Measurements from ENCODE around the gene PPP1R2.
A peak's percentile ranks its signal among the peaks of the same experiment; 100 is the strongest.

The PPP1R2 gene

GRCh38 chr3:195542316-195542697 lies 818 bp downstream of the PPP1R2 start:
- no peaks in the 10 kb centered on the region for H3K36me3 ChIP-seq (replicated peaks; ENCODE audit: insufficient read depth, low read length)
- peak overlapping the region; percentile 85 for H3K4me2 ChIP-seq (ENCODE audit: low read depth, low read length)
- peaks cover 3% of the 10 kb centered on the region; the same call in 1 of the 2 replicates for H4K20me1 ChIP-seq (ENCODE audit: insufficient read depth, low read length)
- H3K4me3 ChIP-seq (ENCODE audit: low read length) = peak overlapping the region; percentile 71
- no peaks in the 10 kb centered on the region for H3K9me3 ChIP-seq (replicated peaks; ENCODE audit: insufficient read depth, low read length)
- peak overlapping the region; percentile 28; the same call in 1 of the 2 replicates for H2AFZ ChIP-seq (ENCODE audit: low read length)
- TF ChIP-seq EZH2phosphoT487 (IDR thresholded peaks at IDR 0.05; ENCODE audit: low read length) (no peak), CTCF (IDR thresholded peaks at IDR 0.05; ENCODE audit: low read length) (no peak), EZH2 (optimal IDR thresholded peaks at IDR 0.05; ENCODE audit: low read depth, low read length) (no peak)
- H3K4me1 ChIP-seq (ENCODE audit: low read length) = peaks cover 71% of the 10 kb centered on the region
- H3F3A ChIP-seq (ENCODE audit: insufficient read depth, low read length) = peaks cover 42% of the 10 kb centered on the region
- peak; percentile 51 for DNase-seq
- peak overlapping the region; percentile 66; the same call in 1 of the 2 replicates for H3K27ac ChIP-seq (ENCODE audit: low read length)
- H3K9ac ChIP-seq (ENCODE audit: low read length) = peak overlapping the region; percentile 86
- H3K9me2 ChIP-seq (replicated peaks; ENCODE audit: insufficient read depth, low read length) = no peaks in the 10 kb centered on the region
- H3K79me2 ChIP-seq (ENCODE audit: low read length) = peaks cover 58% of the 10 kb centered on the region
- H3K27me3 ChIP-seq (replicated peaks; ENCODE audit: insufficient read depth, low read length) = no peaks in the 10 kb centered on the region

GRCh38 chr3:195540511-195540910 lies 2.6 kb downstream of the PPP1R2 start:
- no peak overlapping the region for H3K27ac ChIP-seq (ENCODE audit: low read length)
- H3K27me3 ChIP-seq (replicated peaks; ENCODE audit: insufficient read depth, low read length) = no peaks in the 10 kb centered on the region
- no peak overlapping the region for H3K9ac ChIP-seq (ENCODE audit: low read length)
- TF ChIP-seq CTCF (IDR thresholded peaks at IDR 0.05; ENCODE audit: low read length) = no peak
- H3F3A ChIP-seq (ENCODE audit: insufficient read depth, low read length) = peaks cover 26% of the 10 kb centered on the region
- no peak overlapping the region for H3K4me3 ChIP-seq (ENCODE audit: low read length)
- H3K9me2 ChIP-seq (replicated peaks; ENCODE audit: insufficient read depth, low read length) = no peaks in the 10 kb centered on the region
- H3K36me3 ChIP-seq (replicated peaks; ENCODE audit: insufficient read depth, low read length) = no peaks in the 10 kb centered on the region
- H4K20me1 ChIP-seq (ENCODE audit: insufficient read depth, low read length) = peaks cover 3% of the 10 kb centered on the region; the same call in 1 of the 2 replicates
- H2AFZ ChIP-seq (ENCODE audit: low read length) = no peak overlapping the region
- no peaks in the 10 kb centered on the region for H3K9me3 ChIP-seq (replicated peaks; ENCODE audit: insufficient read depth, low read length)
- H3K79me2 ChIP-seq (ENCODE audit: low read length) = peaks cover 75% of the 10 kb centered on the region
- no peak for DNase-seq
- H3K4me2 ChIP-seq (ENCODE audit: low read depth, low read length) = peak overlapping the region; percentile 85; the same call in 1 of the 2 replicates
- peaks cover 61% of the 10 kb centered on the region for H3K4me1 ChIP-seq (ENCODE audit: low read length)

GRCh38 chr3:195540027-195540426 lies 3.1 kb downstream of the PPP1R2 start:
- Histone ChIP-seq H3K27me3 (replicated peaks; ENCODE audit: insufficient read depth, low read length) (no peaks in the 10 kb centered on the region), H3K9me2 (replicated peaks; ENCODE audit: insufficient read depth, low read length) (no peaks in the 10 kb centered on the region), H3K4me3 (ENCODE audit: low read length) (no peak overlapping the region), H3F3A (ENCODE audit: insufficient read depth, low read length) (peaks cover 23% of the 10 kb centered on the region), H3K36me3 (replicated peaks; ENCODE audit: insufficient read depth, low read length) (no peaks in the 10 kb centered on the region), H3K4me1 (ENCODE audit: low read length) (peaks cover 58% of the 10 kb centered on the region), H3K79me2 (ENCODE audit: low read length) (peaks cover 80% of the 10 kb centered on the region), H2AFZ (ENCODE audit: low read length) (no peak overlapping the region), H3K4me2 (ENCODE audit: low read depth, low read length) (0 out of 2 replicates have a peak overlapping the region, but pooled peaks have one; percentile 85), H4K20me1 (ENCODE audit: insufficient read depth, low read length) (peaks cover 3% of the 10 kb centered on the region; the same call in 1 of the 2 replicates), H3K27ac (ENCODE audit: low read length) (no peak overlapping the region), H3K9me3 (replicated peaks; ENCODE audit: insufficient read depth, low read length) (no peaks in the 10 kb centered on the region), H3K9ac (ENCODE audit: low read length) (no peak overlapping the region)
- no peak for TF ChIP-seq CTCF (IDR thresholded peaks at IDR 0.05; ENCODE audit: low read length)
- TF ChIP-seq EZH2 (optimal IDR thresholded peaks at IDR 0.05; ENCODE audit: low read depth, low read length) = no peak
- TF ChIP-seq EZH2phosphoT487 (IDR thresholded peaks at IDR 0.05; ENCODE audit: low read length) = no peak
- no peak for DNase-seq

Data from MM.1S (cell line).